Kidney (tissue), 14 donors: Measurements from ENCODE around the gene HPSE2. TPM values are rescaled to one million over a fixed set of nuclear protein-coding genes. Genes with fewer than 3 reads are reported as not detected.
A peak's percentile ranks its signal among the peaks of the same experiment; 100 is the strongest.

ENCODE experiments used
- DNase-seq, 5 donors: peaks; one replicate each; pipeline ENCODE4 v3.0.0-alpha.2; 2013 to 2020
- FAIRE-seq: peaks from 2 replicates; lab custom pipeline; 2012; peaks lifted over from hg19 to GRCh38; lab: Jason Lieb, UNC
- H3K27ac ChIP-seq, 2 donors: one replicate each; pipeline ENCODE4 v1.7.0; 2013; ENCODE audit warnings: low read depth in 2 of 2, low read length in 2 of 2, inconsistent platforms in 1 of 2
- H3K27me3 ChIP-seq: one replicate; pipeline ENCODE4 v1.7.1; 2013; ENCODE audit warnings: low read length, inconsistent platforms; ENCODE audit not compliant: control insufficient read depth, insufficient read depth
- H3K36me3 ChIP-seq, 3 donors: one replicate each; pipeline versions ENCODE4 v1.7.0 to v1.7.1; 2013; ENCODE audit warnings: low read length in 3 of 3, control low read depth in 1 of 3, inconsistent platforms in 1 of 3; ENCODE audit not compliant: insufficient read depth in 3 of 3, control insufficient read depth in 2 of 3
- H3K4me1 ChIP-seq, 3 donors: one replicate each; pipeline versions ENCODE4 v1.7.0 to v1.7.1; 2013; ENCODE audit warnings: low read length in 3 of 3, inconsistent platforms in 1 of 3, low read depth in 1 of 3; ENCODE audit not compliant: control insufficient read depth in 2 of 3, insufficient read depth in 2 of 3
- H3K4me3 ChIP-seq, 3 donors: one replicate each; pipeline versions ENCODE4 v1.7.0 to v1.8.1; 2013; ENCODE audit warnings: low read length in 3 of 3, control low read depth in 1 of 3, inconsistent platforms in 1 of 3
- H3K9ac ChIP-seq, 3 donors: one replicate each; pipeline versions ENCODE4 v1.7.0 to v1.7.1; 2013; ENCODE audit warnings: low read length in 3 of 3, control low read depth in 1 of 3, inconsistent platforms in 1 of 3
- H3K9me3 ChIP-seq, 3 donors: one replicate each; pipeline versions ENCODE4 v1.7.0 to v1.7.1; 2013; ENCODE audit warnings: low read length in 3 of 3, control low read depth in 1 of 3, inconsistent platforms in 1 of 3; ENCODE audit not compliant: control insufficient read depth in 2 of 3, insufficient read depth in 1 of 3
- intact Hi-C: fragments of 100-400 bp; cut with DNase I; formaldehyde crosslinking; loops from one replicate; pipeline ENCODE4 v1.11.1; 2022
- polyA plus RNA-seq: library from polyadenylated mRNA; stranded (reverse); fragments of 350-450 nt; fragmentation: Illumina TruSeq; extraction: RNeasy Lipid Tissue Mini Kit (QIAGEN cat#74804); gene quantifications from one replicate; pipeline ENCODE4 v1.2.3, GENCODE V29; 2014; ENCODE audit warnings: low read depth, low replicate concordance; ENCODE audit not compliant: insufficient read depth
- total RNA-seq: library from RNA; stranded (reverse); fragmentation: NEBNext Ultra II Directional; extraction: Animal tissue kit (Norgen Biotek cat#: 25700); gene quantifications from one replicate; pipeline ENCODE4 v1.2.1, GENCODE V29; 2021
- TF ChIP-seq, protein P1 (sequence below): IDR thresholded peaks from 3 replicates; pipeline ENCODE4 v1.5.1; 2012; ENCODE audit warnings: mild to moderate bottlenecking, moderate library complexity, borderline replicate concordance; ENCODE audit not compliant: insufficient read depth; ENCODE audit errors: extremely low read depth
- donor health status: control.
- donor health status: control.
- donor health status: control.
- donor health status: control.
- donor health status: control.
- donor health status: DM: yes; HTN: yes; CAD: no.
- donor health status: Normal renal cell carcinoma (clear cell type).

The HPSE2 gene
- total and polyA plus RNA-seq, 2 donors from 2014 or later: 1.4 to 3.0 TPM

DNA sequence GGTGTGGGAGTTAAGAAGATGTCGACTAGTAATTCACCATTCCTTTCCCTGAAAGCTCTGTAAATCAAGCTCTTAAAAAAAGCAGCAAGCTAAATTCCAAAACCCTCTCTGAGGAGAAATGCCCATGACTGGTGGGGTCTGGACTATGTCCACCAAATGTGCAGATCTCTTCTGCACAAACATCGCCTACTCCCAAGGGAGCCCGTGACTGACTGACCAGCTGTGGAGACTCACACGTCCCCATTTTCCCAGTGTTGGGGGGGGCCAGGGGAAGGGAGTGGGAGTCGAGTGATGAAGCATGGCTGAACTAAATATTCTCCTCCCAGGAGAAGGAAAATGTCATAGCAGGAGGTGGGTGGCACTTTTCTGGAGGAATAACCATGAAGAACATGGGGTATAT lies 624.8 kb downstream of the HPSE2 start:
- H3K9me3 ChIP-seq: no peaks in the 10 kb centered on the region

DNA sequence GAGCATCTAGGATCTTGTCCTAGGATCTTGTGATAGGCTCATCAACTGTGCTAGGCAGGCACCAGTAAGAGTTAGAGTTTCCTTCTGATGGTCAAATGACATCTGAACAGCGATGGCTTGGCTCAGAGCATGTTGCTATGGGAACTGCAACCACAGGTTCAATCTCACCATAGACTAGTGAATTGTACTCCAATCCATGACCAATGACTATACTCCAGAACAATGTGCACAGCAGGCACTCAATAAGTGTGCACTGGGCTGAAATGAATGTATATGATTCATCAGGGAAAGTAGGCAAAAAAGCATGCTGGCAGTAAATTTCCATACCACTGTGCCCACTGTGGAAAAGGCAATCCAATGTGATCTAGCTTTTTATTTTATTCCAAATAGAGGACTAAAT lies 625.4 kb downstream of the HPSE2 start:
- H3K36me3 ChIP-seq: no peaks in the 10 kb centered on the region
- H3K27ac ChIP-seq: no peak overlapping the region
- no peak overlapping the region for H3K9ac ChIP-seq
- TF ChIP-seq, protein P1, sequence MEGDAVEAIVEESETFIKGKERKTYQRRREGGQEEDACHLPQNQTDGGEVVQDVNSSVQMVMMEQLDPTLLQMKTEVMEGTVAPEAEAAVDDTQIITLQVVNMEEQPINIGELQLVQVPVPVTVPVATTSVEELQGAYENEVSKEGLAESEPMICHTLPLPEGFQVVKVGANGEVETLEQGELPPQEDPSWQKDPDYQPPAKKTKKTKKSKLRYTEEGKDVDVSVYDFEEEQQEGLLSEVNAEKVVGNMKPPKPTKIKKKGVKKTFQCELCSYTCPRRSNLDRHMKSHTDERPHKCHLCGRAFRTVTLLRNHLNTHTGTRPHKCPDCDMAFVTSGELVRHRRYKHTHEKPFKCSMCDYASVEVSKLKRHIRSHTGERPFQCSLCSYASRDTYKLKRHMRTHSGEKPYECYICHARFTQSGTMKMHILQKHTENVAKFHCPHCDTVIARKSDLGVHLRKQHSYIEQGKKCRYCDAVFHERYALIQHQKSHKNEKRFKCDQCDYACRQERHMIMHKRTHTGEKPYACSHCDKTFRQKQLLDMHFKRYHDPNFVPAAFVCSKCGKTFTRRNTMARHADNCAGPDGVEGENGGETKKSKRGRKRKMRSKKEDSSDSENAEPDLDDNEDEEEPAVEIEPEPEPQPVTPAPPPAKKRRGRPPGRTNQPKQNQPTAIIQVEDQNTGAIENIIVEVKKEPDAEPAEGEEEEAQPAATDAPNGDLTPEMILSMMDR: no peak
- intact Hi-C loops: no loop called here
- no peaks in the 10 kb centered on the region for H3K27me3 ChIP-seq
- DNase-seq (no peak), FAIRE-seq (no peak)
- H3K4me1 ChIP-seq: peaks cover 0 to 5% (median 0%) of the 10 kb centered on the region in 3 donors
- no peaks in the 10 kb centered on the region for H3K9me3 ChIP-seq
- no peak overlapping the region for H3K4me3 ChIP-seq

More for the DNA sequence above, 624.8 kb downstream of the HPSE2 start:
- no peak overlapping the region for H3K27ac ChIP-seq
- FAIRE-seq: no peak
- no peaks in the 10 kb centered on the region for H3K36me3 ChIP-seq
- peaks cover 0 to 5% (median 0%) of the 10 kb centered on the region in 3 donors for H3K4me1 ChIP-seq
- H3K9ac ChIP-seq: no peak overlapping the region
- no peak overlapping the region for H3K4me3 ChIP-seq
- no peaks in the 10 kb centered on the region for H3K27me3 ChIP-seq
- DNase-seq: peak; percentile 53 to 81 (median 66)
- intact Hi-C loops: no loop called here
- TF ChIP-seq, protein P1: no peak

GRCh38 chr10:98609265-98609664 lies 626.4 kb downstream of the HPSE2 start:
- no peak overlapping the region for H3K4me3 ChIP-seq
- FAIRE-seq (no peak), DNase-seq (no peak)
- no peaks in the 10 kb centered on the region for H3K9me3 ChIP-seq
- H3K36me3 ChIP-seq: no peaks in the 10 kb centered on the region
- TF ChIP-seq, protein P1: no peak
- H3K27me3 ChIP-seq: no peaks in the 10 kb centered on the region
- no peak overlapping the region for H3K9ac ChIP-seq
- no peak overlapping the region for H3K27ac ChIP-seq
- intact Hi-C loops: no loop called here
- H3K4me1 ChIP-seq: peaks cover 0 to 5% (median 0%) of the 10 kb centered on the region in 3 donors

- DNase-seq (no peak), FAIRE-seq (no peak)
- Histone ChIP-seq H3K4me3 (no peak overlapping the region), H3K9ac (no peak overlapping the region), H3K9me3 (no peaks in the 10 kb centered on the region), H3K36me3 (no peaks in the 10 kb centered on the region), H3K27ac (no peak overlapping the region), H3K27me3 (no peaks in the 10 kb centered on the region), H3K4me1 (peaks cover 0 to 5% (median 0%) of the 10 kb centered on the region in 3 donors)
- TF ChIP-seq, protein P1: no peak
- intact Hi-C loops: no loop called here
Measured at GRCh38 chr10:98608411-98608810, 627.2 kb downstream of the HPSE2 start.
